ENCODE data around the gene GAR1. TPM values are rescaled to one million over a fixed set of nuclear protein-coding genes. Genes with fewer than 3 reads are reported as not detected.

GAR1 gene
- total and polyA plus RNA-seq, 7 donors = 4.4 to 37.4 (median 8.6) TPM

DNA sequence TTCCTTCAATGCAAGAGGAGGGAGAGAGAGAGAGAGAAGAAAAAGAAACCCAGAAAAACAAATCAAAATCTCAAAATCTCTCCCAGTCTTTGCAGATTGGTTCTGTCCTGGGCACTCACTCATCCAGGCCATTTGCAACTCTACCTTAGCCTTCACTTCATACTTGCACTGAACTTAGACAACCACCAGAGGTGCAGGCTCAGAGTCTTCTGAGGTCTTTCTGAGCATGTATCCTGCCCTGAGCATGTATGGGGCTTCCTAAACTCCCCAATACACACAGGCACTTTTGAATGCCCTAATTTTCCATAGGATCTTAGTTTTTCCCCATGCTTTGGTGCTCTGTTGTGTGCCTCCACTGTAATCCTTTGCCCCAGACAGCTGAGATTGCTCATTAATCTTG is 16.7 kb upstream of the GAR1 start:
- TF ChIP-seq POLR2AphosphoS5 (IDR thresholded peaks at IDR 0.05) (no peak), POLR2A (IDR thresholded peaks at IDR 0.05) (no peak), EP300 (IDR thresholded peaks at IDR 0.05) (no peak)
- TF ChIP-seq, protein P1, sequence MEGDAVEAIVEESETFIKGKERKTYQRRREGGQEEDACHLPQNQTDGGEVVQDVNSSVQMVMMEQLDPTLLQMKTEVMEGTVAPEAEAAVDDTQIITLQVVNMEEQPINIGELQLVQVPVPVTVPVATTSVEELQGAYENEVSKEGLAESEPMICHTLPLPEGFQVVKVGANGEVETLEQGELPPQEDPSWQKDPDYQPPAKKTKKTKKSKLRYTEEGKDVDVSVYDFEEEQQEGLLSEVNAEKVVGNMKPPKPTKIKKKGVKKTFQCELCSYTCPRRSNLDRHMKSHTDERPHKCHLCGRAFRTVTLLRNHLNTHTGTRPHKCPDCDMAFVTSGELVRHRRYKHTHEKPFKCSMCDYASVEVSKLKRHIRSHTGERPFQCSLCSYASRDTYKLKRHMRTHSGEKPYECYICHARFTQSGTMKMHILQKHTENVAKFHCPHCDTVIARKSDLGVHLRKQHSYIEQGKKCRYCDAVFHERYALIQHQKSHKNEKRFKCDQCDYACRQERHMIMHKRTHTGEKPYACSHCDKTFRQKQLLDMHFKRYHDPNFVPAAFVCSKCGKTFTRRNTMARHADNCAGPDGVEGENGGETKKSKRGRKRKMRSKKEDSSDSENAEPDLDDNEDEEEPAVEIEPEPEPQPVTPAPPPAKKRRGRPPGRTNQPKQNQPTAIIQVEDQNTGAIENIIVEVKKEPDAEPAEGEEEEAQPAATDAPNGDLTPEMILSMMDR (IDR thresholded peaks at IDR 0.05) = no peak
- Histone ChIP-seq H3K4me1 (no peaks in the 10 kb centered on the region), H3K27ac (no peak overlapping the region)

DNA sequence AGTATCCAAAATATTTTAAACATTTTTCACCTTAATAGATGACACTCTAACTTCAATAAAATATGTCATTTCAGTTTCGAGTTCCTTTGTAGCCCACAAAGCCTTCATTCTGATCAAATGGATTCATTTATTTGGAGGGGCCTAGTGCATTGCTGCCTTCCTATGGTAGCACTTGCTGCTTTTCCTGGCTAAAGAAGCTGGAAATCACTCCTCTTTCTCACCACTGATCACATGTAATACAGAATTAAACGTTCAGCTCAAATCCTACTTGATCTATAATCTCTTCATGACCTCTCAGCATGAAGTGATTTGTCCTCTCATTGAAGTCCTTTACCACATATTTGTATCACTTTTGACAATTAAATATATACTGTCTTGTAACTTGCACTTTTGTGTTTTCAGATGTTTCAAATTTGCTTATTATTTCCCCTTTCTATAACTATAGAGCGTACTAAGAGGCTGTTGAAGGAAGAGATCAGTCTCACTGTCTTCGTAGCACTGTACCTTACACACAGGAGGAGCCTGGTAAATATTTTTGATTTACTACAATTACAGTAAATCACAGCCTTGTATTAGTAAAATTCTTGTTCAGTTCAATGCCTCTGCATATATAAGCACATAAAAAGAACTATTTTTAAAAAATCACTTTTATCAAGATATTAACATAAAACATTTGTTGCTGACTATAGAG is 14.3 kb upstream of the GAR1 start:
- DNase-seq = no peak
- TF ChIP-seq POLR2A (IDR thresholded peaks at IDR 0.05) (no peak), EP300 (IDR thresholded peaks at IDR 0.05) (no peak), POLR2AphosphoS5 (IDR thresholded peaks at IDR 0.05) (no peak)
- TF ChIP-seq, protein P1 (IDR thresholded peaks at IDR 0.05) = no peak
- intact Hi-C loops (cut with DNase I) = no loop called here

More for the DNA sequence above, 16.7 kb upstream of the GAR1 start:
- Histone ChIP-seq H3K27me3 (no peaks in the 10 kb centered on the region), H3K9me3 (peaks cover 0 to 3% (median 2%) of the 10 kb centered on the region in 4 donors), H3K36me3 (no peaks in the 10 kb centered on the region), H3K4me3 (no peak overlapping the region)
- DNase-seq = no peak
- intact Hi-C loops (cut with DNase I) = no loop called here

GRCh38 chr4:109801895-109802319 is 13.7 kb upstream of the GAR1 start, which contains the start of gene CFI:
CFI (minus strand) TSS chr4:109801999; CDS start chr4:109801971, 28 bp downstream.
- no peaks in the 10 kb centered on the region for H3K4me1 ChIP-seq
- H3K9me3 ChIP-seq = no peaks in the 10 kb centered on the region
- H3K27me3 ChIP-seq = no peaks in the 10 kb centered on the region
- peak within 1 kb of the TSS in 1 of 4 donors; percentile 34 for H3K27ac ChIP-seq
- peak within 1 kb of the TSS in 3 of 4 donors; percentile 1 to 14 (median 9) for H3K4me3 ChIP-seq
- intact Hi-C loops (cut with DNase I) = no loop called here
- DNase-seq = no peak
- 25 to 56% methylated on average over 2 of the region's 2 CpGs for WGBS, 2 donors
- no peaks in the 10 kb centered on the region for H3K36me3 ChIP-seq
- TF ChIP-seq POLR2A (IDR thresholded peaks at IDR 0.05) (no peak), EP300 (IDR thresholded peaks at IDR 0.05) (no peak), POLR2AphosphoS5 (IDR thresholded peaks at IDR 0.05) (no peak)
- TF ChIP-seq, protein P1 (IDR thresholded peaks at IDR 0.05) = no peak

More for the DNA sequence above, 14.3 kb upstream of the GAR1 start:
- H3K27ac ChIP-seq = peak overlapping the region in 1 of 4 donors; percentile 34
- H3K27me3 ChIP-seq = no peaks in the 10 kb centered on the region
- H3K4me3 ChIP-seq = peak overlapping the region in 3 of 4 donors; percentile 1 to 14 (median 9)
- WGBS, 2 donors = 72 to 73% methylated on average over 4 of the region's 4 CpGs
- H3K9me3 ChIP-seq = peaks cover 0 to 3% (median 0%) of the 10 kb centered on the region in 4 donors
- no peaks in the 10 kb centered on the region for H3K4me1 ChIP-seq
- no peaks in the 10 kb centered on the region for H3K36me3 ChIP-seq

- Histone ChIP-seq H3K27ac (no peak overlapping the region), H3K4me3 (no peak overlapping the region), H3K27me3 (no peaks in the 10 kb centered on the region), H3K9me3 (no peaks in the 10 kb centered on the region), H3K4me1 (no peaks in the 10 kb centered on the region), H3K36me3 (no peaks in the 10 kb centered on the region)
- WGBS, 2 donors = 18 to 44% methylated on average over 4 of the region's 4 CpGs
- TF ChIP-seq EP300 (IDR thresholded peaks at IDR 0.05) = no peak
- TF ChIP-seq POLR2A (IDR thresholded peaks at IDR 0.05) = no peak
- TF ChIP-seq, protein P1 (IDR thresholded peaks at IDR 0.05) = peak in 1 of 4 experiments; percentile 9
- TF ChIP-seq POLR2AphosphoS5 (IDR thresholded peaks at IDR 0.05) = no peak
- intact Hi-C loops (cut with DNase I) = no loop called here
- DNase-seq = no peak
These were observed 11.5 kb upstream of the GAR1 start for GRCh38 chr4:109803924-109804571.

Data from sigmoid colon (tissue), 7 donors.